SK-N-SH treated with all-trans-retinoic acid at 6 μM for 48 hours (cell line): ENCODE data around the gene MUS81.

Experiments
- ATAC-seq: fragments of 200-7000 bp; cut with Tn5 transposase; 3 replicates; pipeline ENCODE4 v1.9.1; 2020; ENCODE audit warnings: mild to moderate bottlenecking, moderate library complexity
- ARNTL ChIP-seq: fragments of 450-650 bp; formaldehyde crosslinking; IDR thresholded peaks from 2 replicates; pipeline ENCODE4 v1.5.0; 2020; ENCODE audit warnings: low read depth, mild to moderate bottlenecking, moderate library complexity, borderline replicate concordance
- CSDC2 ChIP-seq: fragments of 250-450 bp; sonication (Bioruptor Pico); IDR thresholded peaks from 2 replicates; pipeline ENCODE4 v1.5.0; 2020; ENCODE audit warnings: mild to moderate bottlenecking, moderate library complexity
- ESRRG ChIP-seq: fragments of 250-450 bp; sonication (Bioruptor Pico); IDR thresholded peaks from 2 replicates; pipeline ENCODE4 v1.6.1; 2021; ENCODE audit warnings: mild to moderate bottlenecking
- ISL1 ChIP-seq: fragments of 250-450 bp; sonication (Bioruptor Pico); IDR thresholded peaks from 2 replicates; pipeline ENCODE4 v2.1.2; 2022; ENCODE audit warnings: mild to moderate bottlenecking, moderate library complexity
- OSR1 ChIP-seq: fragments of 250-450 bp; sonication (Bioruptor Pico); IDR thresholded peaks from 2 replicates; pipeline ENCODE4 v1.8.0; 2022; ENCODE audit warnings: moderate library complexity, mild to moderate bottlenecking, inconsistent platforms
- PPARA ChIP-seq: fragments of 250-450 bp; sonication (Bioruptor Pico); IDR thresholded peaks from 2 replicates; pipeline ENCODE4 v1.5.0; 2020; ENCODE audit warnings: mild to moderate bottlenecking, borderline replicate concordance
- SNAI2 ChIP-seq: fragments of 250-450 bp; sonication (Bioruptor Pico); IDR thresholded peaks from 2 replicates; pipeline ENCODE4 v1.5.0; 2020; ENCODE audit warnings: mild to moderate bottlenecking, moderate library complexity
- TOX ChIP-seq: fragments of 250-450 bp; sonication (Bioruptor Pico); IDR thresholded peaks from 2 replicates; pipeline ENCODE4 v1.8.0; 2021; ENCODE audit warnings: mild to moderate bottlenecking, moderate library complexity, borderline replicate concordance
- ZFP3 ChIP-seq: fragments of 250-450 bp; sonication (Bioruptor Pico); IDR thresholded peaks from 2 replicates; pipeline ENCODE4 v1.5.0; 2020; ENCODE audit warnings: mild to moderate bottlenecking, moderate library complexity
- ZFP30 ChIP-seq: fragments of 450-650 bp; formaldehyde crosslinking; IDR thresholded peaks from 2 replicates; pipeline ENCODE4 v1.5.0; 2022; ENCODE audit warnings: mild to moderate bottlenecking, moderate library complexity
- ZNF70 ChIP-seq: fragments of 450-650 bp; formaldehyde crosslinking; IDR thresholded peaks from 2 replicates; pipeline ENCODE4 v1.5.0; 2020; ENCODE audit warnings: mild to moderate bottlenecking, moderate library complexity
- ZNF8 ChIP-seq: fragments of 450-650 bp; formaldehyde crosslinking; IDR thresholded peaks from 2 replicates; pipeline ENCODE4 v1.5.0; 2020; ENCODE audit warnings: mild to moderate bottlenecking, moderate library complexity
- TF ChIP-seq, protein P1 (sequence below): fragments of 250-450 bp; sonication (Bioruptor Pico); IDR thresholded peaks from 2 replicates; pipeline ENCODE4 v1.8.0; 2020; ENCODE audit warnings: mild to moderate bottlenecking, moderate library complexity, borderline replicate concordance
- TF ChIP-seq, protein P2 (sequence below): fragments of 250-450 bp; sonication (Bioruptor Pico); IDR thresholded peaks from 2 replicates; pipeline ENCODE4 v1.5.1; 2021; ENCODE audit warnings: mild to moderate bottlenecking, moderate library complexity
- TF ChIP-seq, protein P3 (sequence below): fragments of 250-450 bp; sonication (Bioruptor Pico); IDR thresholded peaks from 2 replicates; pipeline ENCODE4 v1.5.1; 2020; ENCODE audit warnings: low read depth, mild to moderate bottlenecking, moderate library complexity
- TF ChIP-seq, protein P4 (sequence below): fragments of 250-450 bp; sonication (Bioruptor Pico); IDR thresholded peaks from 2 replicates; pipeline ENCODE4 v1.8.0; 2021; ENCODE audit warnings: low read depth, mild to moderate bottlenecking, moderate library complexity, borderline replicate concordance
- TF ChIP-seq, protein P5 (sequence below): fragments of 250-450 bp; sonication (Bioruptor Pico); IDR thresholded peaks from 2 replicates; pipeline ENCODE4 v1.5.0; 2020; ENCODE audit warnings: mild to moderate bottlenecking, moderate library complexity

The MUS81 gene

DNA sequence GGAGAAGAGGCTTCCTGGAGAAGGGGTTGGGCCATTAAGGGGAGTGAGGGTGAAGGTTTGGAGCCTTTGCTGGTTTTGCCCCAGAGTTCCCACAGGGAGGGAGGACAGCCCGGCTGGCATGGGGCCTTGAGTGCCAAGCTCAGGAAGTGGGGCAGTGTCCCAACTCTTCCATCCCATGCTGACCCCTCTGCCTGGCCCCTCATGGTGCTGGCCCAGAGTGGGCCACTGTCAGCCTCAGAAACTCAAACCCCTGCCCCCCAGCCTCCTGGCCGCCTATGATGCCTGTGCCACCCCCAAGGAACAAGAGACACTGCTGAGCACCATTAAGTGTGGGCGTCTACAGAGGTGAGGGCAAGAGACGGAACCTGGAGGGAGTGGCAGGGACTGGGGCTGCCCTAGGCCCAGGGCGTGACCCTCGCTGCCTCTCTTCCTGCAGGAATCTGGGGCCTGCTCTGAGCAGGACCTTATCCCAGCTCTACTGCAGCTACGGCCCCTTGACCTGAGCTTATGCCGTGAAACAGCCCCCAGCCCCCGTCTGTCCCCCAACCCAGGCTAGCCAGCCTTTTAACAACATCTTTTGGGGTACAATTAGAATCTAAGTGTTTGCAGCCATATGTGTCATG, 5.4 kb downstream of the MUS81 start:
- no peak for ATAC-seq
- TF ChIP-seq, protein P1, sequence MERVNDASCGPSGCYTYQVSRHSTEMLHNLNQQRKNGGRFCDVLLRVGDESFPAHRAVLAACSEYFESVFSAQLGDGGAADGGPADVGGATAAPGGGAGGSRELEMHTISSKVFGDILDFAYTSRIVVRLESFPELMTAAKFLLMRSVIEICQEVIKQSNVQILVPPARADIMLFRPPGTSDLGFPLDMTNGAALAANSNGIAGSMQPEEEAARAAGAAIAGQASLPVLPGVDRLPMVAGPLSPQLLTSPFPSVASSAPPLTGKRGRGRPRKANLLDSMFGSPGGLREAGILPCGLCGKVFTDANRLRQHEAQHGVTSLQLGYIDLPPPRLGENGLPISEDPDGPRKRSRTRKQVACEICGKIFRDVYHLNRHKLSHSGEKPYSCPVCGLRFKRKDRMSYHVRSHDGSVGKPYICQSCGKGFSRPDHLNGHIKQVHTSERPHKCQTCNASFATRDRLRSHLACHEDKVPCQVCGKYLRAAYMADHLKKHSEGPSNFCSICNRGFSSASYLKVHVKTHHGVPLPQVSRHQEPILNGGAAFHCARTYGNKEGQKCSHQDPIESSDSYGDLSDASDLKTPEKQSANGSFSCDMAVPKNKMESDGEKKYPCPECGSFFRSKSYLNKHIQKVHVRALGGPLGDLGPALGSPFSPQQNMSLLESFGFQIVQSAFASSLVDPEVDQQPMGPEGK, result no peak
- TF ChIP-seq ARNTL (no peak), TOX (CRISPR knock-in tag) (no peak), ZNF8 (CRISPR knock-in tag) (no peak), PPARA (CRISPR knock-in tag) (no peak), CSDC2 (CRISPR knock-in tag) (no peak), ESRRG (no peak), ISL1 (no peak), ZFP3 (CRISPR knock-in tag) (no peak), ZFP30 (CRISPR knock-in tag) (no peak), SNAI2 (CRISPR knock-in tag) (no peak), OSR1 (no peak), ZNF70 (CRISPR knock-in tag) (no peak)
- TF ChIP-seq, protein P2, sequence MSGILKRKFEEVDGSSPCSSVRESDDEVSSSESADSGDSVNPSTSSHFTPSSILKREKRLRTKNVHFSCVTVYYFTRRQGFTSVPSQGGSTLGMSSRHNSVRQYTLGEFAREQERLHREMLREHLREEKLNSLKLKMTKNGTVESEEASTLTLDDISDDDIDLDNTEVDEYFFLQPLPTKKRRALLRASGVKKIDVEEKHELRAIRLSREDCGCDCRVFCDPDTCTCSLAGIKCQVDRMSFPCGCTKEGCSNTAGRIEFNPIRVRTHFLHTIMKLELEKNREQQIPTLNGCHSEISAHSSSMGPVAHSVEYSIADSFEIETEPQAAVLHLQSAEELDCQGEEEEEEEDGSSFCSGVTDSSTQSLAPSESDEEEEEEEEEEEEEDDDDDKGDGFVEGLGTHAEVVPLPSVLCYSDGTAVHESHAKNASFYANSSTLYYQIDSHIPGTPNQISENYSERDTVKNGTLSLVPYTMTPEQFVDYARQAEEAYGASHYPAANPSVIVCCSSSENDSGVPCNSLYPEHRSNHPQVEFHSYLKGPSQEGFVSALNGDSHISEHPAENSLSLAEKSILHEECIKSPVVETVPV (CRISPR knock-in tag), result no peak
- TF ChIP-seq, protein P3, sequence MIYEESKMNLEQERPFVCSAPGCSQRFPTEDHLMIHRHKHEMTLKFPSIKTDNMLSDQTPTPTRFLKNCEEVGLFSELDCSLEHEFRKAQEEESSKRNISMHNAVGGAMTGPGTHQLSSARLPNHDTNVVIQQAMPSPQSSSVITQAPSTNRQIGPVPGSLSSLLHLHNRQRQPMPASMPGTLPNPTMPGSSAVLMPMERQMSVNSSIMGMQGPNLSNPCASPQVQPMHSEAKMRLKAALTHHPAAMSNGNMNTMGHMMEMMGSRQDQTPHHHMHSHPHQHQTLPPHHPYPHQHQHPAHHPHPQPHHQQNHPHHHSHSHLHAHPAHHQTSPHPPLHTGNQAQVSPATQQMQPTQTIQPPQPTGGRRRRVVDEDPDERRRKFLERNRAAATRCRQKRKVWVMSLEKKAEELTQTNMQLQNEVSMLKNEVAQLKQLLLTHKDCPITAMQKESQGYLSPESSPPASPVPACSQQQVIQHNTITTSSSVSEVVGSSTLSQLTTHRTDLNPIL (CRISPR knock-in tag), result no peak
- TF ChIP-seq, protein P4, sequence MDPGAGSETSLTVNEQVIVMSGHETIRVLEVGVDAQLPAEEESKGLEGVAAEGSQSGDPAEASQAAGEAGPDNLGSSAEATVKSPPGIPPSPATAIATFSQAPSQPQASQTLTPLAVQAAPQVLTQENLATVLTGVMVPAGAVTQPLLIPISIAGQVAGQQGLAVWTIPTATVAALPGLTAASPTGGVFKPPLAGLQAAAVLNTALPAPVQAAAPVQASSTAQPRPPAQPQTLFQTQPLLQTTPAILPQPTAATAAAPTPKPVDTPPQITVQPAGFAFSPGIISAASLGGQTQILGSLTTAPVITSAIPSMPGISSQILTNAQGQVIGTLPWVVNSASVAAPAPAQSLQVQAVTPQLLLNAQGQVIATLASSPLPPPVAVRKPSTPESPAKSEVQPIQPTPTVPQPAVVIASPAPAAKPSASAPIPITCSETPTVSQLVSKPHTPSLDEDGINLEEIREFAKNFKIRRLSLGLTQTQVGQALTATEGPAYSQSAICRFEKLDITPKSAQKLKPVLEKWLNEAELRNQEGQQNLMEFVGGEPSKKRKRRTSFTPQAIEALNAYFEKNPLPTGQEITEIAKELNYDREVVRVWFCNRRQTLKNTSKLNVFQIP (CRISPR knock-in tag), result no peak
- TF ChIP-seq, protein P5, sequence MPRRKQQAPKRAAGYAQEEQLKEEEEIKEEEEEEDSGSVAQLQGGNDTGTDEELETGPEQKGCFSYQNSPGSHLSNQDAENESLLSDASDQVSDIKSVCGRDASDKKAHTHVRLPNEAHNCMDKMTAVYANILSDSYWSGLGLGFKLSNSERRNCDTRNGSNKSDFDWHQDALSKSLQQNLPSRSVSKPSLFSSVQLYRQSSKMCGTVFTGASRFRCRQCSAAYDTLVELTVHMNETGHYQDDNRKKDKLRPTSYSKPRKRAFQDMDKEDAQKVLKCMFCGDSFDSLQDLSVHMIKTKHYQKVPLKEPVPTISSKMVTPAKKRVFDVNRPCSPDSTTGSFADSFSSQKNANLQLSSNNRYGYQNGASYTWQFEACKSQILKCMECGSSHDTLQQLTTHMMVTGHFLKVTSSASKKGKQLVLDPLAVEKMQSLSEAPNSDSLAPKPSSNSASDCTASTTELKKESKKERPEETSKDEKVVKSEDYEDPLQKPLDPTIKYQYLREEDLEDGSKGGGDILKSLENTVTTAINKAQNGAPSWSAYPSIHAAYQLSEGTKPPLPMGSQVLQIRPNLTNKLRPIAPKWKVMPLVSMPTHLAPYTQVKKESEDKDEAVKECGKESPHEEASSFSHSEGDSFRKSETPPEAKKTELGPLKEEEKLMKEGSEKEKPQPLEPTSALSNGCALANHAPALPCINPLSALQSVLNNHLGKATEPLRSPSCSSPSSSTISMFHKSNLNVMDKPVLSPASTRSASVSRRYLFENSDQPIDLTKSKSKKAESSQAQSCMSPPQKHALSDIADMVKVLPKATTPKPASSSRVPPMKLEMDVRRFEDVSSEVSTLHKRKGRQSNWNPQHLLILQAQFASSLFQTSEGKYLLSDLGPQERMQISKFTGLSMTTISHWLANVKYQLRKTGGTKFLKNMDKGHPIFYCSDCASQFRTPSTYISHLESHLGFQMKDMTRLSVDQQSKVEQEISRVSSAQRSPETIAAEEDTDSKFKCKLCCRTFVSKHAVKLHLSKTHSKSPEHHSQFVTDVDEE (CRISPR knock-in tag), result no peak

DNA sequence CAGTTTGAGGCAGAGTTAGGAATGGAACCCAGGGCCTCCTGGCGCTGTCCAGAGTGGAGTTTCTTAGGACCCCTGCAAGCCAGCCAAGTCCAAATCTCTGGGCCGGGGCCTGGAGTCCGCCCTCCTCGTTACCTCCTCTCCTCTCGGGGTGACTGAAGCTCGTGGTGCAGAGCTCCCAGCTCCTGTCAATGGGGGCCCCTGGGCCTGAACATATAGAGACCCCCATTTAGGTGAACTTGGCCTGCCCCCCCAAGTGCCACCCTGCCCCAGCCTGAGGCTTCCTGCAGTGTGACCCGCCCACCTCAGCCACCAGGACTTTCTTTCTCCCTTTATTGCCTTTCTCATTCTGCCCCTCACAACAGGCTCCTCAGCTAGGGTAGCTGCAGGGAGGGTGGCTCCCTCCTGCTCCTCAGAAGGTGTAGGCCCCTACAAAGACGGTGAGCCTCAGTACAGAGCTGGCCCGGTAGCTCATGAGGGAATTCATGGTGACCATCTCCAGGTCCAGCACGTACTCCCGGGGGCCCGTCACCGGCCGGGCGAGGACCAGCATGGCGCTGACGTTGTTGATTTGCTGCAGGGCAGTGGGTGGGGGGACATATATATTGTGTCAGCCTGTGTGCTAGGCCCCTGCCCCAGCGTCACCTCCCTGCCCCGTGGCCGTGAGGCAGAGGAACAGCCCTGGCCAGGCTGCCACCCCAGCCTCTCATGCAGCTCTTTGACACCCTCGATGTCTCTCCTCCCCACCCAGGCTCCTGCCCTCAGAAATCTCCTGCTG, 6.5 kb downstream of the MUS81 start:
- no peak for ATAC-seq
- TF ChIP-seq OSR1, result no peak
- TF ChIP-seq, protein P3 (CRISPR knock-in tag), result no peak
- TF ChIP-seq, all 23 proteins: peak for 0
